Stomach (tissue), 4 donors: Measurements from ENCODE around the gene AP1M1.

Source experiments
- CTCF ChIP-seq, 7 experiments: fragments of 450-650 bp in 4 of 7; fragments of 200-600 bp in 3 of 7; sonication (generic) in 3 of 7; IDR thresholded peaks; one replicate each; pipeline ENCODE4 v1.5.1; 2016 to 2019; ENCODE audit warnings: antibody characterized with exemption in 7 of 7, control low read depth in 2 of 7, mild to moderate bottlenecking in 1 of 7
- EP300 ChIP-seq: sonication (generic); formaldehyde crosslinking; IDR thresholded peaks from one replicate; pipeline ENCODE4 v1.6.1; 2017; ENCODE audit warnings: antibody characterized with exemption
- POLR2A ChIP-seq, 4 donors: fragments of 450-650 bp; IDR thresholded peaks; one replicate each; pipeline ENCODE4 v1.6.1; 2016; ENCODE audit warnings: antibody characterized with exemption in 4 of 4, control low read depth in 2 of 4, mild to moderate bottlenecking in 1 of 4, moderate library complexity in 1 of 4
- POLR2AphosphoS5 ChIP-seq, 3 donors: sonication (generic); formaldehyde crosslinking; IDR thresholded peaks; one replicate each; pipeline ENCODE4 v1.6.1; 2016; ENCODE audit warnings: antibody characterized with exemption in 3 of 3

DNA sequence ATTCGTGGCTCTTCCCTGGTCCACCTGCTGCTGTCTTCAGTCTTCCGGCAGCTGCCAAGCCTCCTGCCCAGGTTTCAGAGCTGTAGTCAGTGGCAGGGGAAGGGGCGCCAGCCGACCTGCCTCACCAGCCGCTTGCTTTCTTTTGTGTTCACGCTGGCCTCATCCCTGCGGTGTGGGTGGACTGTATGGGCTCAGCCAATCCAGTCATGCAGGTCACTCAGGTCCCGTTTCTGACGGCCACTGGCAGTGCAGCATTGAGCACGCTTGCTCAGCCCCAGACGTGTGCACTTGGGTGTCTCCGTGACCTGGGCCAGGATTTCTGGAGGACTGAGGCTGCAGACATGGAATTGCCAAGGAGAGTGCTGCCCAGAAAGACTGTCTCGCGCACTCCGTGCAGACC lies 26.0 kb downstream of the AP1M1 start:
- no peak for TF ChIP-seq EP300
- no peak for TF ChIP-seq CTCF (IDR thresholded peaks at IDR 0.05)
- TF ChIP-seq POLR2A (IDR thresholded peaks at IDR 0.05): no peak
- TF ChIP-seq POLR2AphosphoS5 (IDR thresholded peaks at IDR 0.05): no peak
